Skeletal muscle satellite cell (primary cell): ENCODE results near the gene PFDN1.
"Not testable (repeated sequence)": the region's sequence is repeated elsewhere in the genome, so short reads cannot be mapped to it uniquely, and the experiment has no call there.

Source experiments
- H3K27me3 ChIP-seq: 2 replicates; pipeline ENCODE4 v1.7.0; 2013; ENCODE audit warnings: low read length; ENCODE audit not compliant: control insufficient read depth, insufficient read depth
- H3K36me3 ChIP-seq: 2 replicates; pipeline ENCODE4 v1.7.0; 2013; ENCODE audit warnings: mild to moderate bottlenecking, control low read depth, low read length; ENCODE audit not compliant: insufficient read depth
- H3K4me1 ChIP-seq: 2 replicates; pipeline ENCODE4 v1.7.0; 2013; ENCODE audit warnings: low read length; ENCODE audit not compliant: control insufficient read depth, insufficient read depth
- H3K4me2 ChIP-seq: 2 replicates; pipeline ENCODE4 v1.7.0; 2013; ENCODE audit warnings: mild to moderate bottlenecking, low read length
- H3K4me3 ChIP-seq: 2 replicates; pipeline ENCODE4 v1.7.0; 2013; ENCODE audit warnings: low read length
- H3K9ac ChIP-seq: 2 replicates; pipeline ENCODE4 v1.7.0; 2013; ENCODE audit warnings: mild to moderate bottlenecking, low read depth, low read length, moderate library complexity
- H3K9me3 ChIP-seq: replicated peaks from 2 replicates; pipeline ENCODE4 v1.7.0; 2013; ENCODE audit warnings: mild to moderate bottlenecking, control low read depth, low read length

The PFDN1 gene

DNA sequence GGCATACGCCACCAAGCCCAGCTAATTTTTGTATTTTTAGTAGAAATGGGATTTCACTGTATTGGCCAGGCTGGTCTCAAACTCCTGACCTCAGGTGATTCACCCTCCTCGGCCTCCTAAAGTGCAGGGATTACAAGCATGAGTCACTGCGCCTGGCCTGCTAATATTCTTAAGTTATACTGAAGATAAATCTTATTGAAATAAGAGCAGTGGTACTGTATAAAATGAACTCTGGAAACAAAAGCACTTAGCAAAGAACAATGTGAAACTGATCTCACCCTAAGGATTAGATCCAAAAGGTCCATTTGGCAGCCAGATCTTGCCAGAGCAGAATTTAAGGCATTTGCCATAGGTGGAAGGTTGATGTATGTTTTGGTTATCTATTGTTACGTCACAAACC is 100.8 kb downstream of the PFDN1 start:
- no peak overlapping the region for H3K9ac ChIP-seq
- peaks cover 4% of the 10 kb centered on the region for H3K4me1 ChIP-seq
- H3K36me3 ChIP-seq, result no peaks in the 10 kb centered on the region
- no peak overlapping the region for H3K4me3 ChIP-seq
- H3K27me3 ChIP-seq, result peaks cover 15% of the 10 kb centered on the region
- H3K4me2 ChIP-seq, result no peak overlapping the region
- no peaks in the 10 kb centered on the region for H3K9me3 ChIP-seq

DNA sequence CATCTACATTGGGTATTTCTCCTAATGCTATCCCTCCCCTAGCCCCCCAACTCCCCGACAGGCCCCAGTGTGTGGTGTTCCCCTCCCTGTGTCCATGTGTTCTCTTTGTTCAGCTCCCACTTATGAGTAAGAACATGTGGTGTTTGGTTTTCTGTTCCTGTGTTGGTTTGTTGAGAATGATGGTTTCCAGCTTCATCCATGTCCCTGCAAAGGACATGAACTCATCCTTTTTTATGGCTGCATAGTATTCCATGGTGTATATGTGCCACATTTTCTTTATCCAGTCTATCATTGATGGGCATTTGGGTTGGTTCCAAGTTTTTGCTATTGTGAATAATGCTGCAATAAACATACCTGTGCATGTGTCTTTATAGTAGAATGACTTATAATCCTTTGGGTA is 104.0 kb downstream of the PFDN1 start:
- H3K36me3 ChIP-seq, H3K27me3 ChIP-seq, H3K4me1 ChIP-seq, H3K4me3 ChIP-seq, H3K4me2 ChIP-seq, H3K9ac ChIP-seq, H3K9me3 ChIP-seq: not testable (repeated sequence)

GRCh38 chr5:140197023-140197422 is 105.9 kb downstream of the PFDN1 start:
- Histone ChIP-seq H3K27me3 (no peaks in the 10 kb centered on the region), H3K36me3 (no peaks in the 10 kb centered on the region), H3K4me2 (no peak overlapping the region), H3K9ac (no peak overlapping the region), H3K4me1 (peaks cover under 1% of the 10 kb centered on the region), H3K9me3 (no peaks in the 10 kb centered on the region), H3K4me3 (no peak overlapping the region)

- Histone ChIP-seq H3K9me3 (no peaks in the 10 kb centered on the region), H3K4me3 (no peak overlapping the region), H3K27me3 (peaks cover 8% of the 10 kb centered on the region), H3K4me1 (no peaks in the 10 kb centered on the region), H3K36me3 (no peaks in the 10 kb centered on the region), H3K4me2 (no peak overlapping the region), H3K9ac (no peak overlapping the region)
Measured at GRCh38 chr5:140196115-140196814, 106.6 kb downstream of the PFDN1 start.
